Measurements from ENCODE around the gene PLEKHH1.

- TF ChIP-seq CTCF (IDR thresholded peaks at IDR 0.05), result no peak
- no peak for TF ChIP-seq TCF7L2 (IDR thresholded peaks at IDR 0.05; ENCODE audit: low read depth, low read length)
- TF ChIP-seq POLR2AphosphoS5 (IDR thresholded peaks at IDR 0.05; ENCODE audit: low read depth, low read length), result no peak
- TF ChIP-seq REST (IDR thresholded peaks at IDR 0.05; ENCODE audit: insufficient read depth in 1 of 2, low read depth in 2 of 2, low read length in 1 of 2), result no peak
- no peak for TF ChIP-seq SIN3A (IDR thresholded peaks at IDR 0.05; ENCODE audit: borderline replicate concordance, insufficient read depth, low read depth, low read length)
These were observed 40.3 kb downstream of the PLEKHH1 start for GRCh38 chr14:67573228-67574010.

All from Panc1 (cell line).